Ishikawa (cell line): Measurements from ENCODE around the gene CASK.

Experiments used
- CEBPB ChIP-seq: IDR thresholded peaks from 2 replicates; pipeline ENCODE4 v1.6.1; 2012
- CREB1 ChIP-seq: IDR thresholded peaks from 2 replicates; pipeline ENCODE4 v1.6.1; 2012; ENCODE audit warnings: low read depth
- EGR1 ChIP-seq: IDR thresholded peaks from 2 replicates; pipeline ENCODE4 v1.6.1; 2012
- EP300 ChIP-seq: IDR thresholded peaks from 2 replicates; pipeline ENCODE4 v1.6.1; 2012; ENCODE audit warnings: borderline replicate concordance
- FOXM1 ChIP-seq: IDR thresholded peaks from 2 replicates; pipeline ENCODE4 v1.6.1; 2012; ENCODE audit warnings: low read depth, borderline replicate concordance
- MAX ChIP-seq: IDR thresholded peaks from 2 replicates; pipeline ENCODE4 v1.6.1; 2012
- RAD21 ChIP-seq: IDR thresholded peaks from 2 replicates; pipeline ENCODE4 v1.6.1; 2012; ENCODE audit warnings: low read depth
- TAF1 ChIP-seq: IDR thresholded peaks from 2 replicates; pipeline ENCODE4 v1.6.1; 2012; ENCODE audit warnings: low read depth, mild to moderate bottlenecking
- TCF12 ChIP-seq: IDR thresholded peaks from 2 replicates; pipeline ENCODE4 v1.6.1; 2012; ENCODE audit warnings: low read depth
- TEAD4 ChIP-seq: IDR thresholded peaks from 2 replicates; pipeline ENCODE4 v1.6.1; 2012
- USF1 ChIP-seq: IDR thresholded peaks from 2 replicates; pipeline ENCODE4 v1.6.1; 2012
- YY1 ChIP-seq: IDR thresholded peaks from 2 replicates; pipeline ENCODE4 v1.6.1; 2012; ENCODE audit warnings: low read depth
- ZBTB7A ChIP-seq: IDR thresholded peaks from 2 replicates; pipeline ENCODE4 v1.6.1; 2012; ENCODE audit warnings: low read depth
- TF ChIP-seq, protein P1 (sequence below): IDR thresholded peaks from 2 replicates; pipeline ENCODE4 v1.6.1; 2012; ENCODE audit warnings: low read depth, mild to moderate bottlenecking

DNA sequence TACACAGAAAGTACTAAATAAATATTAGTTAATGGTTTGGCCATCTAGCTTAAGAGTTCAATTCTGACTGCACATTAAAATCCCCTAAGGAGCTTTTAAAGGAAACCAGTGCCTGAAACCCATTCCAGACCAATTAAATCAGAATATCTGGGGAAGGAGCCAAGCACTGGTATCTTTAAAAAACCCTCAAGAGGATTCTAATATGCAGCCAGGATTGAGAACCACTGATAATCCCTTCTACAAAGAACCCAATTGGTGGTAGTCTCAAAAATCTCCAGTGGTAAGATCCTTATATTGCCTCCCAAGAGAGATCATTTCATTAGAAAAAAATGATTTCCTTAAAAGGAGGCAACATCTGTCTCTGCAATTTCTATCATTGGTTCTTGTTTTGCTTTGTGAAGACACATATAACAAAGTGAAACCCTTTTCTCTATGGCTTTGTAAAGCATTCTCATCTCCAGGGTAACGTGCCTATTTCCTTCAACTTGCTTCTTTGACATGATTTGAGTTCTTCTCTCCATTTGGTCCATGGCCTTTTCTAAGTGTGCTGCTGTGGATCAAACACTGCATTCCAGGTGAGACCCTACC, 231.1 kb downstream of the CASK start:
- TF ChIP-seq CEBPB (no peak), TAF1 (no peak), USF1 (no peak), EGR1 (no peak), RAD21 (no peak), MAX (no peak), CREB1 (no peak), FOXM1 (no peak), YY1 (no peak), TEAD4 (no peak), EP300 (no peak), TCF12 (no peak), ZBTB7A (no peak)
- TF ChIP-seq, protein P1, sequence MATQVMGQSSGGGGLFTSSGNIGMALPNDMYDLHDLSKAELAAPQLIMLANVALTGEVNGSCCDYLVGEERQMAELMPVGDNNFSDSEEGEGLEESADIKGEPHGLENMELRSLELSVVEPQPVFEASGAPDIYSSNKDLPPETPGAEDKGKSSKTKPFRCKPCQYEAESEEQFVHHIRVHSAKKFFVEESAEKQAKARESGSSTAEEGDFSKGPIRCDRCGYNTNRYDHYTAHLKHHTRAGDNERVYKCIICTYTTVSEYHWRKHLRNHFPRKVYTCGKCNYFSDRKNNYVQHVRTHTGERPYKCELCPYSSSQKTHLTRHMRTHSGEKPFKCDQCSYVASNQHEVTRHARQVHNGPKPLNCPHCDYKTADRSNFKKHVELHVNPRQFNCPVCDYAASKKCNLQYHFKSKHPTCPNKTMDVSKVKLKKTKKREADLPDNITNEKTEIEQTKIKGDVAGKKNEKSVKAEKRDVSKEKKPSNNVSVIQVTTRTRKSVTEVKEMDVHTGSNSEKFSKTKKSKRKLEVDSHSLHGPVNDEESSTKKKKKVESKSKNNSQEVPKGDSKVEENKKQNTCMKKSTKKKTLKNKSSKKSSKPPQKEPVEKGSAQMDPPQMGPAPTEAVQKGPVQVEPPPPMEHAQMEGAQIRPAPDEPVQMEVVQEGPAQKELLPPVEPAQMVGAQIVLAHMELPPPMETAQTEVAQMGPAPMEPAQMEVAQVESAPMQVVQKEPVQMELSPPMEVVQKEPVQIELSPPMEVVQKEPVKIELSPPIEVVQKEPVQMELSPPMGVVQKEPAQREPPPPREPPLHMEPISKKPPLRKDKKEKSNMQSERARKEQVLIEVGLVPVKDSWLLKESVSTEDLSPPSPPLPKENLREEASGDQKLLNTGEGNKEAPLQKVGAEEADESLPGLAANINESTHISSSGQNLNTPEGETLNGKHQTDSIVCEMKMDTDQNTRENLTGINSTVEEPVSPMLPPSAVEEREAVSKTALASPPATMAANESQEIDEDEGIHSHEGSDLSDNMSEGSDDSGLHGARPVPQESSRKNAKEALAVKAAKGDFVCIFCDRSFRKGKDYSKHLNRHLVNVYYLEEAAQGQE, result no peak
